ENCODE measurements around the gene RPUSD4. TPM values are rescaled to one million over a fixed set of nuclear protein-coding genes. Genes with fewer than 3 reads are reported as not detected.

Gene RPUSD4
- total and polyA plus RNA-seq, 11 donors = 15.4 to 50.0 (median 33.2) TPM

DNA sequence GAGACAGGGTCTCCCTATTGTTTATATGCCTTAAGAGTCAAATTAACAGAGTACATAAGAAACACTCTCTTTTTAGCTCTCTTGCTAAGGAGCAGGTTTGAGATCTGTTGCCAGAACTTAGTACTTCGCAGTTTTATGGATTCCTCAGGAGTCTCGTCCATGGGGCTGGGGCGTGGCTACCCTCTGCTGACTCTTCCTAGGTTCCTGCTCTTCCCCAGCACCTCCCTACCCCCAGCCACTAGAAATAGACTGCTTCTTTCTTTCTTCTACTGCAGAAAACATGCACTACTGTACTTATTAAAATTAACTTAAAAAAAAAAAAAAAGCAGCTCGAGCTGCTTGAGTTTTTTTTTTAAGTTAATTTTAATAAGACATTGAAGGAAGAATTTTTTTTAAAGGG, 8.1 kb upstream of the RPUSD4 start:
- no peaks in the 10 kb centered on the region for H3K9me3 ChIP-seq
- intact Hi-C loops (cut with DNase I) = loop anchor here in 2 of 10 donors (10.0 kb wide), 1 partner anchor 45 kb away; the partner anchor contains the start of genes FOXRED1 (in 2 of the 2) and SRPRA (in 2 of the 2)
- no peak overlapping the region for H3K27ac ChIP-seq
- peaks cover 0 to 27% (median 5%) of the 10 kb centered on the region in 12 donors for H3K4me1 ChIP-seq
- H3K36me3 ChIP-seq = no peaks in the 10 kb centered on the region
- TF ChIP-seq POLR2A (IDR thresholded peaks at IDR 0.05) = no peak
- TF ChIP-seq, protein P1, sequence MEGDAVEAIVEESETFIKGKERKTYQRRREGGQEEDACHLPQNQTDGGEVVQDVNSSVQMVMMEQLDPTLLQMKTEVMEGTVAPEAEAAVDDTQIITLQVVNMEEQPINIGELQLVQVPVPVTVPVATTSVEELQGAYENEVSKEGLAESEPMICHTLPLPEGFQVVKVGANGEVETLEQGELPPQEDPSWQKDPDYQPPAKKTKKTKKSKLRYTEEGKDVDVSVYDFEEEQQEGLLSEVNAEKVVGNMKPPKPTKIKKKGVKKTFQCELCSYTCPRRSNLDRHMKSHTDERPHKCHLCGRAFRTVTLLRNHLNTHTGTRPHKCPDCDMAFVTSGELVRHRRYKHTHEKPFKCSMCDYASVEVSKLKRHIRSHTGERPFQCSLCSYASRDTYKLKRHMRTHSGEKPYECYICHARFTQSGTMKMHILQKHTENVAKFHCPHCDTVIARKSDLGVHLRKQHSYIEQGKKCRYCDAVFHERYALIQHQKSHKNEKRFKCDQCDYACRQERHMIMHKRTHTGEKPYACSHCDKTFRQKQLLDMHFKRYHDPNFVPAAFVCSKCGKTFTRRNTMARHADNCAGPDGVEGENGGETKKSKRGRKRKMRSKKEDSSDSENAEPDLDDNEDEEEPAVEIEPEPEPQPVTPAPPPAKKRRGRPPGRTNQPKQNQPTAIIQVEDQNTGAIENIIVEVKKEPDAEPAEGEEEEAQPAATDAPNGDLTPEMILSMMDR (IDR thresholded peaks at IDR 0.05) = no peak
- DNase-seq (no peak), ATAC-seq (no peak)
- H3K4me3 ChIP-seq = no peak overlapping the region
- WGBS, 4 donors = 72 to 85% (median 75%) methylated on average over 4 of the region's 4 CpGs
- H3K27me3 ChIP-seq = no peaks in the 10 kb centered on the region

DNA sequence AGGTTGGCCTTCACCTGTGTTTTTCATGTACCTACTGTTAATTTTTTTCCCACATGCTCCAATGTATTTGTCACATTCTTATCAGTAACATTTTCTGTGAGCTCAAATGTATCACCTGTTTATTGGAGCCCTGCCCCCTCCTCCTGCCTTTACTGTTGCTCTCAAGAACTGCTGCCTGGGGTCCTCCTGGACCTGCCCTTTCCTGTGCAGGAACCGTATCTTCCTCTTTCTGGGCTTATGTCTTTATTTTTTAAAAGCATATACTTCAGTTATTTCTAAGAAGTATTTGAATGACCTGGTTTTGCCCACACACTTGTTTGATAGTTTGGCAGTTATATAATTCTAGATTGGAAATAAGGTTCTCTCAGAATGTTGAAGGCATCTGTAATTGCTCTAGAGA, 6.0 kb upstream of the RPUSD4 start:
- peaks cover 0 to 42% (median 13%) of the 10 kb centered on the region in 12 donors for H3K4me1 ChIP-seq

DNA sequence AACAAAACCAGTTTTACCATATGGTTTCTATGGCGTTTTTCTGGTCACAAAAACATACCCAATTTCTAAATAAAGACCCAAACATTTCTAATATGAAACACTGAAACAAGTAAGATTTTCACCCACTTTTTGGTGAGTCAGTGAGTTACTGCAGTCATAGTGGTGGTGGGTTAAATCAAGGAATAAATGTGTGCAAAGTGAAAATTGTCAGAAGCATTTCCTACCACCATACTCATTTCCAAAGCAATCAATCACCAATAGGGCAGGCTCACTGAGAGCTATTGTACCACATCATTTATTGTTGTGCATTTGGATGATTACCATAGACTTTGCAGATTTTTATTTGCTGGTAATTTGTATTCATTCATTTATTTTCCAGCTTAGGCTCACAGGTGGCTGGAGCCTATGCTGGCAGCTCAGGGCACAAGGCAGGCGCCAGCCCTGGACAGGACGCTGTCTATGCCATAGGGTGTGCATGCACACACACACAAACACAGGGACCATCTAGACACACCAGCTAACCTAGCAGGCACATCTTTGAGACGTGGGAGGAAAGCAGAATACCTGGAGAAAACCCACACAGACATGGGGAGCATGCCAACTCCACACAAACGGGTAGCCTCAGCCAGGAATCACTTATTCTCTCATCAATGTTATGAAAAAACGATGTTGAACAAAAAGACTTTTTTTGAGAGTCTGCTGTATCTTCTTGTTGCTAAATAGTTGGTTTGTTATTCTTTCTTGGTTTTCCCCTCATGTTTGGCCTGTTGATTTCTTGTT, 5.3 kb upstream of the RPUSD4 start:
- no peaks in the 10 kb centered on the region for H3K9me3 ChIP-seq
- no peak for DNase-seq
- TF ChIP-seq, protein P1 (IDR thresholded peaks at IDR 0.05) = no peak
- TF ChIP-seq POLR2A (IDR thresholded peaks at IDR 0.05) = no peak
- ATAC-seq = no peak
- no peak overlapping the region for H3K27ac ChIP-seq
- H3K27me3 ChIP-seq = no peaks in the 10 kb centered on the region
- WGBS, 4 donors = 80 to 84% (median 82%) methylated on average over 6 of the region's 6 CpGs
- H3K36me3 ChIP-seq = no peaks in the 10 kb centered on the region
- H3K4me3 ChIP-seq = no peak overlapping the region
- intact Hi-C loops (cut with DNase I) = loop anchor here in 2 of 10 donors (10.0 kb wide), 1 partner anchor 48 kb away; the partner anchor contains the start of genes FOXRED1 (in 2 of the 2) and SRPRA (in 2 of the 2)
- H3K4me1 ChIP-seq = peaks cover 0 to 47% (median 16%) of the 10 kb centered on the region in 12 donors

More for the DNA sequence above, 6.0 kb upstream of the RPUSD4 start:
- H3K4me3 ChIP-seq = no peak overlapping the region
- no peaks in the 10 kb centered on the region for H3K36me3 ChIP-seq
- no peaks in the 10 kb centered on the region for H3K27me3 ChIP-seq
- ATAC-seq = no peak
- H3K9me3 ChIP-seq = no peaks in the 10 kb centered on the region
- intact Hi-C loops (cut with DNase I) = loop anchor here in 2 of 10 donors (10.0 kb wide), 1 partner anchor 47 kb away; the partner anchor contains the start of genes FOXRED1 (in 2 of the 2) and SRPRA (in 2 of the 2)
- WGBS, 4 donors = 53 to 74% (median 60%) methylated on average over 1 of the region's 1 CpG
- TF ChIP-seq POLR2A (IDR thresholded peaks at IDR 0.05) = no peak
- no peak overlapping the region for H3K27ac ChIP-seq
- no peak for DNase-seq

DNA sequence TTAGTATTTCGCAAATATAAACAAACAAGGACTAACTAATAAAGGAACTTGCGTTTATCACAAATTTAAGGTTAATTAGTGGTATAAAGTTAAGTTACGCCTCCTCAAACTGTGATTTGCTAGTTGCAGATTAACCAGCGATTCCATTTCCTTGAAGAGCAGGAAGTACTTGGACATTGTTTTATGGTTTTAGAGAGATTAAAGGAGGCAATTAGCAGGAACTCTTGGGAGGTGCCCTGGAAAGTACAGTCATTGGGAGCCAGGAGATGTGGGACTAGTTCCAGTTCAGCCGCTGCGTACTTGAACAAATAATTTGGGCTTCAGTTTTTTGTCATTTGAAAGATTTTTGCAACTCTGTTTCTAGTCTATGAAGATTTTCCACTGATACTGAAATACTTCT, 3.4 kb upstream of the RPUSD4 start:
- TF ChIP-seq, protein P1 (IDR thresholded peaks at IDR 0.05) = no peak
- ATAC-seq = no peak
- H3K9me3 ChIP-seq = no peaks in the 10 kb centered on the region
- no peak for DNase-seq
- WGBS, 4 donors = 36 to 60% (median 50%) methylated on average over 6 of the region's 6 CpGs
- intact Hi-C loops (cut with DNase I) = loop anchor here in 7 of 10 donors (5.0 to 10.0 kb wide), 3 partner anchors 50 to 153 kb away; partner anchors contain the start of genes FOXRED1 (in 7 of the 7), SRPRA (in 7 of the 7) and CDON (in 1 of the 7)
- H3K27me3 ChIP-seq = no peaks in the 10 kb centered on the region
- peak overlapping the region in 4 of 12 donors; percentile 1 to 25 (median 10) for H3K4me3 ChIP-seq
- H3K36me3 ChIP-seq = peaks cover 0 to 4% (median 2%) of the 10 kb centered on the region in 9 donors
- H3K27ac ChIP-seq = peak overlapping the region in 3 of 12 donors; percentile 3 to 70 (median 19)
- H3K4me1 ChIP-seq = peaks cover 0 to 55% (median 21%) of the 10 kb centered on the region in 12 donors

Data from heart left ventricle (tissue), 16 donors.